ENCODE results near the gene LRMDA.

- TF ChIP-seq TEAD4 (IDR thresholded peaks at IDR 0.05) (no peak), CREB1 (IDR thresholded peaks at IDR 0.05; ENCODE audit: low read depth) (no peak), FOXM1 (IDR thresholded peaks at IDR 0.05; ENCODE audit: borderline replicate concordance, low read depth) (no peak), MAX (IDR thresholded peaks at IDR 0.05) (no peak), YY1 (IDR thresholded peaks at IDR 0.05; ENCODE audit: low read depth) (no peak), CEBPB (IDR thresholded peaks at IDR 0.05) (no peak), REST (IDR thresholded peaks at IDR 0.05; ENCODE audit: low read depth) (no peak), EGR1 (IDR thresholded peaks at IDR 0.05) (no peak)
Observed at GRCh38 chr10:75396631-75397495, 34.6 kb upstream of the LRMDA start.

Data from Ishikawa (cell line).